NCI-H226 (cell line): ENCODE measurements around the gene SLC38A10.
"Not testable (repeated sequence)": the region's sequence is repeated elsewhere in the genome, so short reads cannot be mapped to it uniquely, and the experiment has no call there.

Source experiments
- DNase-seq: peaks from one replicate; pipeline ENCODE4 v3.0.0-alpha.2; 2015

Gene SLC38A10

GRCh38 chr17:81310949-81311550 is 15.9 kb upstream of the SLC38A10 start:
- DNase-seq = no peak

DNA sequence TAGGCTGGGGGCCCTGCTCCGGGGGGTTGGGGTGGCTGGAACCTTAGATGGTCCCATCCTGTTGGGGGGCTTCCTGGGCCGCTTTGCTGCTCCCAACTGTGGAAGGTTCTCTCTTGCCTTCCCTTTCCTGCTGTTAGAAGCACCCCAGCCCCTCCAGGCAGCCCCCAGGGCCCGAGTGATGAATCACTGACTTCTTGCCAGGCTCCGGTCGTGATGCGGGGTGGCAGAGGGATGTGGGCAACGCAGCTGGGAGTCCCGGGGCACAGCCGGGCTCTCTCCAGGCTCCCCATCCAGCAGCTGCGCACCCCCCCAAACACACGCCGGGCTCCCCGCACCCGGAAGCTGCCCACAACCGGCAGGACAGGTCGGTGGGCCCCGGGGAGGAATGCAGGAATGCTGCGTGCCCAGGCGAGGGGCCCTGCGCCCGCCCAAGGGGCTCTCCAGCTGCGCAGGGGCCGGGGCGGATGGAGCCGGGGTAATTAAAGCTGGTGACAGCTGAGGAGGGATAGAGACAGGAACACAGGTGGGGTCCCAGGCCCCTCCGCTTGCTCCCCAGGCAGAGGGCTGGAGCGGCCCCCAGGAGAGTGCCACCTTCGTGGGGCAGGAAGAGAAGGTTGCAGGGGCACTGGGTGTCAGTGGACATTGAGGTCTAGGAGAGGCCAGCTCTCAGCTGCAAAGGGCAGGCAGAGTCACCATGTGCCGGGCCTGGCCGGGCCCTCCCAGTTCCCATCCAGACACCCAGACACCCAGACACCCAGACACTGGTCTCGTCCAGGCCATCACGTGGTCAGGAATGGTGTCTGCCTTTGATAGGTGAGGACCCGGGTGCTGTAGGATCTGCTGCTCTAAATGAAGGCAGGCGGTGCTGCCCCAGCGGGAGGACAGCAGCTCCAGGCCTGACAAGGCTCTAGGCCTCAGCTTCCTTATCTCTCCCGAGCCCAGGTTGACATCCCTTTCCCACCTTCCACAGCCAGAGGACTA is 15.0 kb upstream of the SLC38A10 start:
- DNase-seq = no peak

DNA sequence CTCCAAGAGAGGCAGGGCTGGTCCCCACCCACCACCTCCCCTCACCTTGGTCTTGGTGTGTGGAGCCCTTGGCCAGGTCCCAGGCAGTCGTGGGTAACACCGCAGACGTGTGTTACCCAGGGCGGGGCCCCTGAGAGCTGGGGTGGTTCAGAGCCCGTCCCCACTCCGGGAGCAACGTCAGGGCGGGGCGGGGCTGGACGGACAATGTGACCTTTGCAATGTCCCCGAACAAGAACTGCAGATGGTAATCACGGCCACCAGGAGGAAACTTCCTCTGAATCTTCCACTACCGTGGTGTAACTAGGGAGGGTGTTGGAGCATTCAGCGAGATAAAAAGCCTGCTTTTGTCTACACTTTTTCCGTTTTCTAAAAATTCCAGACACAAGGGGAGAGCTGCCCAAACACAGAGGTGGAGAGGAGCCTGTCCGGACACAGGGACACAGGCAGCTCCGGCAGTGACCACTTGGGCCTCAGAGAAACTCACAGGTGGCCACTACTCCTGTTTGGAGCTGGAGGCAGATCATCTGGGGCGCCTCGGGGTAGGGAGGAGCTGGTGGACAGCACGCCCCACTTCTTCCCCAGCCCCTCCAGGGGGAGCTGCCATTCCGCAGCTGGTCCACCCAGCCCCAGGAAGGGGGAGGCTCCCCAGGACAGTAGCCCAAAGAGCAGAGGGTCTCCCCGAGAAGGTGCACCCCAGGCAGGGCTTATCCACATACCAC is 14.2 kb upstream of the SLC38A10 start:
- no peak for DNase-seq

DNA sequence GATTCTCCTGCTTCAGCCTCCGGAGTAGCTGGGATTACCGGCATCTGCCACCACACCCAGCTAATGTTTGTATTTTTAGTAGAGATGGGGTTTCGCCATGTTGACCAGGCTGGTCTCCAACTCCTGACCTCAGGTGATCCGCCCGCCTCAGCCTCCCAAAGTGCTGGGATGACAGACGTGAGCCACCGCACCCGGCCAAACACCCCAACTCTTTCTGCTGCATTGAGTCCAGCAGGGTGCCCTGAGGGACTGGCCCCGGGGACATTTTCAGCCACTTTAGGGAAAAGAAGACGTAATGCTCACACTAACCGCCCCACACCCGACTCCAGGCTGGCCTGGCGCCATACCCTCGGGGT is 13.7 kb upstream of the SLC38A10 start:
- not testable (repeated sequence) for DNase-seq

DNA sequence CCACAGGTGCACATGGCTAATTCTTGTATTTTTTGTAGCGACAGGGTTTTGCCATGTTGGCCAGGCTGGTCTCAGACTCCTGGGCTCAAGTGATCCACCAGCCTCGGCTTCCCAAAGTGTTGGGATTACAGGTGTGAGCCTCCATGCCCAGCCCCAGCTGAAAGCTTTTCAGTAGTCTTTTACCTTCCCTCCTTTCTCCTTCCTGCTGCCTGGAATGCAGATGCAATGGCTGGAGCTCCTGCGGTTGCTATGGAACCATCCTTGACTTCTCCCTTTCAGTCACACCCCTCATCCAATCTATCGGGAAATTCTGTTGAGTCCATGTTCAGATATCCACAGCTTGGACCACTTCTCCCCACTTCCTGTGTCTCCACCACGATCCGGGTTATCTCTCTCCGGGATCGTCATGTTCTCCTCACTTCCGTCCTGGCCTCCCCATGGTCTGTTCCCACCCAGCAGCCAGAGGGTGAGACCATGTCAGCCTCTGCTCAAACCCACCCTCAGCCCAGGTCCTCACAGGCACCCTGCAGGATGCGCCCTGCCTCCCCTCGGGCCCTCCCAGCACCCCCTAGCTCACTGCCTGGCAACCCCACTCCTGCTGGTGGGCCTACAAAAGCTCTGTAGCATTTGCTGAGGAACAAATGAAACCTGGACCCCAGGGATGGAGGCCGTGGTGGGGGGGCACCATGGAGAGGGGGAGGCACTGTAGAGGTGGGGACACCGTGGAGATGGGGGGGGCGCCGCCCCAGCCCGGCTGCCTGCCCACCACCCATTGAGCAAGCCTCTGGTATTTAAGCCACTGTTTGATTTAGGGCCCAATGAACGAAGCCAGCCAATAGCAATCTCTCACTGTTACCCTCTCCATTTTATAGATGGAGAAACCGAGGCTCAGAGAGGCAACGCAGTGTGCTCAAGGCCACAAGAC is 12.8 kb upstream of the SLC38A10 start:
- no peak for DNase-seq

GRCh38 chr17:81306898-81307510 is 11.9 kb upstream of the SLC38A10 start:
- no peak for DNase-seq

DNA sequence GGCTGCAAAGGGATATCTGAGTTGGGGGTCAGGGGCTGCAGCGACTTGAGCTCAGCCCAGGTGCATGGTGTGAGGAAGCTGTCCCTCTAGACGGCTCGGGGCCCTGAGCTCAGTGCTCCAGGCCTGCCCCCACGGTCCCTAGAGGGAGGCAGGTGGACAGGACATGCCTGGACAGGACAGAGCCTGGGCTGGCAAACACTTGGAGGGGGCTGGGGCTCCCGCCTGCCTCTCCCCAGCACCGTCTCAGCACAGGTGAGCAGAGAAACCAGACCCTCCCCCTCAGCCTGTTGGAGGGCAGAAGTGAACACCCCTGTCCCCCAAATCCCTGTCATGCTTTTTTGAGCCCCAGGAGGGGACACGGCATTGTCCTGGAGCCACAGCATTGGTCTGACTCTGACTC is 11.4 kb upstream of the SLC38A10 start:
- DNase-seq = no peak

- DNase-seq = no peak
These were observed 10.0 kb upstream of the SLC38A10 start for GRCh38 chr17:81305051-81305630.

DNA sequence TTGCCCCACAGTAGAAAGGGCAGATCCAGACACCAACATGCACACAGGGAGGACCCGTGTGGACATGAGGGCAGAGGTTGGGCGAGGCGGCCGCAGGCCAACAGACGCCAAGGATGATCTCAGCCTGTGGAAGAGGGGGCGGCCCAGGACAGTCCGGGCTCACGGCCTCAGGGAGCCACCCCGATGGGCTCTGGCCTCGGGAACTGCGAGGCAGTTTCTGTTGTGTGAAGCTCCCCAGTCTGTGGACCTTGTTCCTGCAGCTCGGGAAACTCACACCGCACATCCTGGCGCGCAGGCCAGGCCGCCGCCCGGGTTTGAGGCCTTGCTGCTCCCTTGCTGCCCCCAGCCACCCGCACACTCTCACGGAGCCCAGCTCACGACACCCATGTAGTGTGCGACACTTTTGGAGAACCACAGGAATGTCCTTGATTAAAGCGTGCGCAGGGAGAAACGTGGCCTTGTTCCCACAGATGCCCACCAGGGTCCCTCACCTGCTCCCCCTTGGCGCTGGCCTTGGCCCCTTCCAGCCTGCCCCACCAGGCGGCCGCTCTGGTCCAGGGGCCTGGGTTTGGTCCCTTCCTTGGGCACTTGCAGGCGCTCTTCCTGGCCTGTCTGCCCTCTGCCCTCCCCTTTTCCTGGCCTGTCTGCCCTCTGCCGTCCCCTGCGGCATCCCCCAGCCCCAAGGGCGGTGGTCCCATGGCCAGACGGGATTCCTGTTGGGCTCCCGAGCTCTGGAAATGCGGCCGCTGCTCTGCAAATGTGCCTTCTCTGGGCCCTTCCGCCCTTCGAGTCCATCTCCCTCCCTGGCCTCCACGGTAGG is 9.3 kb upstream of the SLC38A10 start:
- DNase-seq = no peak

- no peak for DNase-seq
These were observed 8.3 kb upstream of the SLC38A10 start for GRCh38 chr17:81303385-81303784.

- no peak for DNase-seq
These were observed 7.8 kb upstream of the SLC38A10 start for GRCh38 chr17:81302861-81303333.

GRCh38 chr17:81302324-81302723 is 7.2 kb upstream of the SLC38A10 start:
- no peak for DNase-seq

GRCh38 chr17:81301195-81302144 is 6.4 kb upstream of the SLC38A10 start:
- DNase-seq = no peak

- no peak for DNase-seq
These were observed 5.6 kb upstream of the SLC38A10 start for GRCh38 chr17:81300586-81301155.

DNA sequence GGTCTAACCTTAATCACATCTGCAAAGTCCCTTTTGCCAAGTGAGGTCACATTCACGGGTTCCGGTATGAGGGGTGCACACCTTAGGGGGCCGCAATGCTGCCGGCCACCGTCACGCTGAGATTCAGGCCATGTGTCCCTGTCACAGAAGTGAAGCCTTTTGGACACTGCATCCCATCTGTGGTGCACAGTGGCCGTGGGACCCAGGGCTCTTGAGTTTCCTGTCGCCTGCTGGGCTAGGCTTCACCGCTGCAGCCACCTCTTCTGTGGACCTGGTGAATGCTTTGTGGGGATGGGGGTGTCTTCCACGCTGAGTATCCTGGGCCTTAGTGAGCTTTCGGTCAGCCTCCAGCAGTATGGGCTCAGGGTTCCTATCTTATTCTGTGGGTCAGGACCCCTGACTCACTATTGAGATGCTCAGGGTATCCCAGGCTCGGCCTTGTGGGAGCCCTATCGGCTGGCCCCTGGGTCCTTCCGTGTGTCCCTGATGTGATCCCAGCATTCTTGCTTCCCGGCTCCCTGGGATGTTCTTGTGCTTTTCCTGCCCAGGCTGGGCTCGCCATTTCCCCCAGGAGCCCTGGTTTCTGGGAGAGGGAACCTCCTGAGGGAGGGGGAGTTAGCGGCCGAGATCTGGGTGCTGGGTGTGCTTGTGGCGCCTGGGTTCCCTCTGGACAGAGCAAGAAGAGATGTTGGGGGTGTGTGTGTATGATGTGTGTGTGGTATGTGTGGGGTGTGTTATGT is 4.9 kb upstream of the SLC38A10 start:
- DNase-seq = no peak

DNA sequence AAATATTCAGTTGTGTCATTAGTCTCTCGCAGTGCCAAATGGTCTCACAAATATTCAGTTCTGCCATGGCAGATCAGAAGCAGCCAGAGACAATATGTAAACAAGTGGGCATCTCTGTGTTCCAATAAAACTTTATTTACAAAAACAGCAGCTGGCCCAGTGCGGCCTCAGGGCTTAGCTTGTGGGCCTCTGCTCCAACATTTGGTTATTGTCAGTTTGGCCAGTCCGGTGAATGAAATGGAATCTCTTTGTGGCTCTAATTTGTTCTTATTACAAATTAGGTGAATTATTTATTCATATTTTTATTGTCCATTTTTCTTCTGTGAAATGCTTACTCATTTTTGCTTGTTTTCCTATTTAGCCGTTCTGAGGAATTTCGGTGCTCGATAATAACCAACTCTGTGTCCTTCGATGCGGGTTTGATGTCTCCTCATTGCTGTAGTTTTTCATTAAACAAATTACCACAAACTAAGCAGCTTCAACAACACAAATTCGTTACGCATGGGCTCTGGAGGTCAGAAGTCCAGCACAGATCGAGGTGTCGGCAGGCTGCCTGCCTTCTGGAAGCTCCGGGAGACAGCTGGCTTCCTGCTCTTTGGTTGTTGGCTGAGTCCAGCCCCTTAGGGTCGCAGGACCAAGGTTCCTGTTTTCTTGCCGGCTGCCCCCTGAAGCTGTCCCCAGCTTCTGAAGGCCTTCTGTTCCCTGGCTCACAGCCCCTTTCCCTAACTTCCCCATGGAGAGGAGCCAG is 4.1 kb upstream of the SLC38A10 start:
- DNase-seq = no peak

GRCh38 chr17:81298325-81298990 is 3.4 kb upstream of the SLC38A10 start:
- no peak for DNase-seq
